Umbilical cord (tissue), 2 donors: ENCODE data around the gene KAT7. TPM values are rescaled to one million over a fixed set of nuclear protein-coding genes. Genes with fewer than 3 reads are reported as not detected.

Experiments
- DNase-seq: peaks from one replicate; pipeline ENCODE4 v3.0.0-alpha.2; 2015; ENCODE audit warnings: low spot score
- total RNA-seq: library from RNA; depleted of rRNA; stranded (reverse); fragments of >200 nt; gene quantifications from one replicate; pipeline ENCODE4 v1.2.3, GENCODE V29; 2014; ENCODE audit warnings: low replicate concordance; ENCODE audit not compliant: insufficient read depth

The KAT7 gene
- total RNA-seq, 1 donor from 2014 or later = 29.9 TPM

DNA sequence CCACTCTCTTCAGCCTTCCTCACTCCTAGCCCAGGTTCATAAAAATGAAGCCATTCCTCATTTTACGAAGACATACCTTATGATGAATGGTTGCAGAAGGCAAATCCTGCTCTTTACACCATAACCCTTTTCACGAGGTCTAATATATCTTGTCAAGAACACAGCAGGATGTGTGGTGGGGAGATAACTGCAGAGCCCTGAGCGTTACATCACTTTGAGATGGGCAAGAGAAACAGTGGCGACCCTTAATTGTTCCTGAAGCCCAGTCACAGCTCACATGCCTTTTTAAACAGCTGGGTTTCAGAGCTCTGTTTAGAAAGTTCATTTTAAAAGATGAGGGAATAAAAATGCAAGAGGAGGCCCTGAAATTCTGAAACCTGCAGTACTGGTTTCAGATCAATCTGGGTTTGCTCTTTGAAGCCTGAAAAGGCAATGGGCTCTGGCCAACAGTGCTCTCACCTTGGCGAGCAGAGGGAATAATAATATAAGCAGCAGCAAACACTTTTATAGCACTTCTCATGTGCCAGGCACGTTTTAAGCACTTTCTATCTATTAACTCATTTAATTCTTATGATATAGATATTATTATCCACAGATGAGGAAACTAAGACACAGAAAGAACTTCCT, 27.4 kb upstream of the KAT7 start:
- no peak for DNase-seq

GRCh38 chr17:49762151-49762941, 26.1 kb upstream of the KAT7 start:
- DNase-seq = no peak

GRCh38 chr17:49763735-49764558, 24.5 kb upstream of the KAT7 start, which contains the start of gene FAM117A:
Gene FAM117A (minus strand): TSS chr17:49764131. CDS start chr17:49764087, 44 bp downstream.
- peak; percentile 99 for DNase-seq

DNA sequence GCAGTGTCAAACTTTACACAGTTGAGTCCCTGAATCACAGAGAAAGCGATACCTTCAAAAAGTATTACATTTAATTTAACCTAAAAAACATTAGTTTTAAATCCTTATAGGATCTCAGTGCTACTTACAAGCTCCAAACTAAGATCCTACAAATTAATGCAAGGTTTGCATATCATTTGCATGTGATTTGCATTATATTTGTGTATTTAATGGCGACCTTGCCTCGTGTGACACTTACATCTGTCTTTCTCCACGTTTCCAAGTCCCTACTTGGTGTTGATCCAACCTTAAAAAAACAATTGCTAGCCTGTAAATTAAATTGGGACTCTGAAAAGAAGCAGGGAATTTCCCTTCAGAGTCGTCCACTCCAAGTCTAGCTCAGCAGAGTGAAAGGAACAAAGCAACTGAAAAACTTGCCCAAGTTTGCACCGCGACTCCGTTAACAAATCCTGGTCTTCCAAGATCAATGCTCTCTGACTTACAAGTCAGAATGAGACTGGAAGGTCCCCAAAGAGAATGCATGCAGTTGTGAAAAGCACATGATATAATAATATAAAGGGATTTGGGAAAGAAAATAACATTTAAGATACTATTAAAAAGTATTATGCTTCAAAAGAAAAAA, 23.8 kb upstream of the KAT7 start:
- DNase-seq = no peak

DNA sequence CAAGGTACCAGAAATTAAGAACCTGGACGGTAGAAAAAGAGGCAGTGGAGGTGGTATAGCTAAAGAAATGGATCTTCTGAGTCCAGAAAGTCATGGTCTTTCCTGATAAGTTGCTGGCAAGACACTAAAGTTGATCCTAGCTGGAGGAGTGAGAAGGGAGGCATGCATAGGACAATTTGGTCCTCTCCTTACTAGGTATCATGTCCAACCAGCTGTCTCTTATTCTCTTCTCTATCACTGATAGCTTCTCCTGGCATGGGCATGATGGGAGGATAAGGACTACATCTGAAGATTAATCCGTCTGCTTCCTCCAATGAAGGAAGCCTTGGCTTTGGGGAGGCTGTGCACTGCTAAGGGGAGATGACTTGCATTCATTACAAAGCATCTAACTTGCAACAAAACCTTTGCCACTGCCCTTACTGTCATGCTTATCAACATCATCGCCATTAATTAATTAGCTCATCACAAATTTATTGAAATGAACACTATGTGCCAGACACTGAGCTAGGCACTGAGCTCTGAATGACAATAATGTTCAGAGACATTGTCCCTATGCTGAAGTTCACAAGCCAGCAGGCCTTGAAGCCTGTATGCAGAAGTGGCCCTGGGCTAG, 21.5 kb upstream of the KAT7 start:
- DNase-seq = no peak

DNA sequence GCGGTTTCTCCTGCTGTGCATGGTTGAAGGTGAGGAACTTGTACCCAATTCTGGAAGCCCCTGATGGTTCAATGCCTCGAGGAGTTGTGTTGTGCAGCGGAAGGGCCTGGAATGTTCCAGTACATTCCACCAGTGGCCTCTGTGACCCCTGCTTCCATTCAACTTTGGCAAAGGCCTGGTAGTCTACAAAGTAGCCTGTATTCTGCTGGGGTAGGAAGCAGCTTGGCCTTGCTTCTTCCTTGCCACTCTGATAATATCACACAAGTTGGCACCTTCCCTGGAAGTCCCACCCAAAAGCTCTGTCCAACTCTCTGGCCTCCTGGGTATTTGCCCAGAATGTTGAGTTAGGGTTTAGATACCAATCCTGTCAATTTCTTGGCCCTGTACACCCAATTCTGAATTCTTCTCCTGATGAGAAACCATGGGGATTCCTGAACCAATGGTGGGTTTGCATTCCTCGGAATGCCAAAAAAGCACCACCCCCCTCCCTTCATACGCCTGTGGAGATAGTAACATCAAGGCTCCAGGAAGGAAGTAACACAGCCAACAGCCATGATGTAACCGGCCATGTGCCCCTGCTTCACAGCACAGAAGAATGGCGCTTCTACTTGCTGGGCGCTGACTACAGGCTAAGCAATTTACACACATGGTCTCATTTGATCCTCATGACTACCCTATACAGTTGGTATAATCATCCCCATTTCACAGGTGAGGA, 12.8 kb upstream of the KAT7 start:
- DNase-seq = no peak

- no peak for DNase-seq
Measured at GRCh38 chr17:49776551-49777300, 11.8 kb upstream of the KAT7 start.

- DNase-seq = no peak
Measured at GRCh38 chr17:49777563-49777962, 10.9 kb upstream of the KAT7 start.

GRCh38 chr17:49779156-49779738, 9.2 kb upstream of the KAT7 start:
- no peak for DNase-seq

GRCh38 chr17:49779739-49780231, 8.7 kb upstream of the KAT7 start:
- peak; percentile 74 for DNase-seq

- DNase-seq = no peak
Measured at GRCh38 chr17:49783071-49783715, 5.3 kb upstream of the KAT7 start.

DNA sequence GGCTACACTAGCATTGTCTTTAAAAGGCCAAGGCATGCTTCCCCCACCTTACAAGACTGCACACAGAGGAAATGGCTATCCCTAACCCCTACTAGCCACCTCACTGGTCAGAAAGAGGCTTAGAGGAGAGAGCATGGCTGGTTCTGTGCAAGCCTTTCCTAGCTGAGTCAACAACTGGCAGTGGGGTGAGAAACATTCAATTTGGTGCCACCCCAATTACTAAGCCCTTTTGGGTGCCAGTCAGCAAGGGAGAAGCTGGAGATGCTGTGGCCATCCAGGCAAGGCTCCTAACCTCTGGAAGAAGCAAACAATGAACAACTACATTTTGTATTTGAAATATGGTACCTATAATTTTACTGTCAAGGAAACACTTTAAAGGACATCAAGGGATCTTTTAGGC, 4.7 kb upstream of the KAT7 start:
- DNase-seq = no peak

GRCh38 chr17:49784636-49785035, 3.8 kb upstream of the KAT7 start:
- no peak for DNase-seq

DNA sequence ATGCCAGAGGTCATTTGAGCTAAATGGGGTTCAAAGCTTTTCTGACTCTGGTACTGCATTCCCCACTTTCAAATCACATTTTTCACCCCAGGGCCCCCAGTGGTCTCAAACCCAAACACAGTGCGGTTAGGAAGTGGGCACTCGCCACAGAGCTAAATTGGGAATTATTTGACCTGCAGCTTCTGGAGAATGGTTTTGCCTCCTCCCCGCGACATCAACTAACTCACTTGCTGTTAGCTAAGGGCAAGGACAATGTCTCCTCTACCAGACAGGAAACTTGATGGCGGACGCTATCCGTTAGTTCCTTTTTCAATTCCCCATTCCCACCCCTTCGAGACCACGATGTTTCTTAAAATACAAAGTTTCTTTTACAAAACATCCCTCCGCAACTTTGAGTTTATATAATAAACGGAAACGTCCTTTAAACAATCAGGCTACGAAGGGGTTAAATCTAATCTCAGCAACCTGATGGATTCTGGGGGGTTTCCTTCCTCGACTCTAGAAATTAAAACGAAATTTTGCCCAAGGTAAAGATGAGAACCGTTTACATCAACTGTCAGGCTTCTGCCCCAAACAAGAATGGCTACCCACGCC, 500 bp upstream of the KAT7 start:
- DNase-seq = no peak

DNA sequence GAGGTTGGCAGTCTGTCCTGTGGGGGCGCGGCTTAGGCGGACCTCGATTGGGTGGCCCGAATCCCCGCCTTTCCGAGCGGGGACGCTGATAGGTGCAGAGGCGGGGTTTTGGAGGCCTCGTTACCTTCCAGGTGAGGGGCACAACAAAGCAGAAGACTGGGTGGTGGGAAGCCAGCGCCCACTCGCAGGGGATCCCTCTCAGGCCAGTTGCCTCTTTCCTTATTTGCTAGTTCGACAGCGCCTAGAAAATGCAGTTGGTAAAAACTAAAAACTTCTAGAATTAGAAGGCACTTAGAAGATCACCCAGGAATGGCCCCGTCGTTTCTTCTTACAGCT, 730 bp downstream of the KAT7 start:
- DNase-seq = no peak

GRCh38 chr17:49793309-49793708, 4.8 kb downstream of the KAT7 start:
- no peak for DNase-seq

DNA sequence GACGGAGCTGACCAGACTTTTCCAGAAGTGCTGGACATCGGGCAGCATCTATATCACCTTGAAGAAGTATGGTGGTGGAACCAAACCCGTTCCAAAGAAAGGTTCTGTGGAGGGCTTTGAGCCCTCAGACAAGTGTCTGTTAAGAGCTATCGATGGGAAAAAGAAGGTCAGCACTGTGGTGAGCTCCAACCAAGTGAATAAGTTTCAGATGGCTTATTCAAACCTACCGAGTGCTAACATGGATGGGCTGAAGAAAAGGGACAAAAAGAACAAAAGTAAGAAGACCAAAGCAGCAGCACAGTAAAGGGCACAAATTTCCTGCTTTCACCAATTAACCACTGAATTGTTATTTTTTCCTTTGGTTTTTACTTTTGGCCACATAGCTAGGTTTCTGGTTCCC, 6.9 kb downstream of the KAT7 start:
- no peak for DNase-seq

DNA sequence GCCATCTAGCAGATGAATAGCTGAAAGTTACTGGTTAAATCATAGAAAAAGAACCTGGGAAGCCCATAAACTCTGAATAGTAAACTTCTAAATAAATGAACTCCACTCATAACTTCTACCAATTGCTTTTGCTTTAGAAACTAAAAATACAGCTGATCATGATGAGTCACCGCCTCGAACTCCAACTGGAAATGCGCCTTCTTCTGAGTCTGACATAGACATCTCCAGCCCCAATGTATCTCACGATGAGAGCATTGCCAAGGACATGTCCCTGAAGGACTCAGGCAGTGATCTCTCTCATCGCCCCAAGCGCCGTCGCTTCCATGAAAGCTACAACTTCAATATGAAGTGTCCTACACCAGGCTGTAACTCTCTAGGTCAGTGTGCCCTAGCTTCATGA, 9.7 kb downstream of the KAT7 start:
- DNase-seq = no peak

- no peak for DNase-seq
Measured at GRCh38 chr17:49798738-49799137, 10.3 kb downstream of the KAT7 start.
